Loucy (cell line): ENCODE measurements around the gene IL10RB.

Experiments used
- CTCF ChIP-seq: fragments of 200-600 bp; sonication (generic); conservative IDR thresholded peaks from 2 replicates; pipeline ENCODE4 v1.5.1; 2014; ENCODE audit warnings: mild to moderate bottlenecking, antibody characterized with exemption, low read length
- EZH2phosphoT487 ChIP-seq: fragments of 200-600 bp; IDR thresholded peaks from 2 replicates; pipeline ENCODE4 v1.6.1; 2018; ENCODE audit warnings: antibody characterized with exemption, mild to moderate bottlenecking, moderate library complexity, borderline replicate concordance

GRCh38 chr21:33339135-33339534 is 73.0 kb downstream of the IL10RB start:
- no peak for TF ChIP-seq CTCF
- TF ChIP-seq EZH2phosphoT487, result no peak
